Erythroblast (primary cell): ENCODE data around the gene GPR33.

ENCODE experiments used
- GATA1 ChIP-seq: IDR thresholded peaks from 2 replicates; pipeline ENCODE4 v1.6.1; 2011; ENCODE audit warnings: low read depth, mild to moderate bottlenecking, control low read depth, low read length, moderate library complexity
- POLR2A ChIP-seq: IDR thresholded peaks from 2 replicates; pipeline ENCODE4 v1.6.1; 2011; ENCODE audit warnings: mild to moderate bottlenecking, low read length

DNA sequence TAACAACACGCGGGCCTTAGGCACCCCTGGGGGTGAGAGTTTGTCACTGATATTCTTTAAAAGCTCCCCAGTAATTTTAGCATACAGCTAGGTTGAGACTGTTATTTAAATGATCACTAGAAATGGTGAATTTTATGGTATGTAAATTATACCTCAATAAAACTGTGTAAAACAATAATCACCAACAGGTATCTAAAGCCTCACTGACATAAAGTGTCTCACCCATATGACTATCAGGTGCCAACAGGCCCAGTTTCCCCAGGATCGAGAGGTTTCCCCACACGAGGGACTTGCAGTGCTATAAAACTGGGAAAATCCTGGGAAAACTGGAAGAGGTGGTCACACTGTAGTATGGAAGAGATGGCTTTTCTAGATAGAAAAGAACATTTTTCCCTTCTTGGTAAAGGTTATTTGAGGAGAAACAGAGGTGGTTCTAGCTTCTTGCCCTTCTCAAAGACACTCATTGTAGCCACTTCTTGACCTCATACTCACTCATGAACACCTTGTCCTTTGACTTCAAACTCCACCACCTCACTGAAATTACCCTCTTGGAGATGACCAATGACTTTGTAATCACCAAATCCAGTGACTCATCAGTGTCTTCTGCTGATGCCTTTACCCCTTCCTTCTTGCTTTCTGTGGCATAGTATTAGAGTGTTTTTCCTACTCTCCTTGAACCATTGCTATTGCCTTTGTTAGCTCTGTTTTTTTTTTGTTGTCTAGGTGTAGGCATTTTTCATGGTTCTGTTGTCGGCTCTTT lies 48.5 kb upstream of the GPR33 start:
- TF ChIP-seq POLR2A (no peak), GATA1 (no peak)
